ENCODE data around the gene RRBP1.

- TF ChIP-seq, protein P1, sequence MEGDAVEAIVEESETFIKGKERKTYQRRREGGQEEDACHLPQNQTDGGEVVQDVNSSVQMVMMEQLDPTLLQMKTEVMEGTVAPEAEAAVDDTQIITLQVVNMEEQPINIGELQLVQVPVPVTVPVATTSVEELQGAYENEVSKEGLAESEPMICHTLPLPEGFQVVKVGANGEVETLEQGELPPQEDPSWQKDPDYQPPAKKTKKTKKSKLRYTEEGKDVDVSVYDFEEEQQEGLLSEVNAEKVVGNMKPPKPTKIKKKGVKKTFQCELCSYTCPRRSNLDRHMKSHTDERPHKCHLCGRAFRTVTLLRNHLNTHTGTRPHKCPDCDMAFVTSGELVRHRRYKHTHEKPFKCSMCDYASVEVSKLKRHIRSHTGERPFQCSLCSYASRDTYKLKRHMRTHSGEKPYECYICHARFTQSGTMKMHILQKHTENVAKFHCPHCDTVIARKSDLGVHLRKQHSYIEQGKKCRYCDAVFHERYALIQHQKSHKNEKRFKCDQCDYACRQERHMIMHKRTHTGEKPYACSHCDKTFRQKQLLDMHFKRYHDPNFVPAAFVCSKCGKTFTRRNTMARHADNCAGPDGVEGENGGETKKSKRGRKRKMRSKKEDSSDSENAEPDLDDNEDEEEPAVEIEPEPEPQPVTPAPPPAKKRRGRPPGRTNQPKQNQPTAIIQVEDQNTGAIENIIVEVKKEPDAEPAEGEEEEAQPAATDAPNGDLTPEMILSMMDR (IDR thresholded peaks at IDR 0.05; ENCODE audit: borderline replicate concordance, extremely low read depth, low read length, poor library complexity, severe bottlenecking) = no peak
- no peak for TF ChIP-seq EZH2 (IDR thresholded peaks at IDR 0.05; ENCODE audit: borderline replicate concordance, low read depth, low read length, severe bottlenecking)
Observed at GRCh38 chr20:17701826-17702225, 19.8 kb upstream of the RRBP1 start.
